GM12873 (cell line): Measurements from ENCODE around the gene VPS13D.

ENCODE experiments used
- CTCF ChIP-seq: IDR thresholded peaks from 2 replicates; pipeline ENCODE4 v1.5.1; 2012; ENCODE audit warnings: low read depth, mild to moderate bottlenecking, moderate library complexity, low read length, control low read depth; ENCODE audit not compliant: insufficient read depth; ENCODE audit errors: missing control alignments

The VPS13D gene

DNA sequence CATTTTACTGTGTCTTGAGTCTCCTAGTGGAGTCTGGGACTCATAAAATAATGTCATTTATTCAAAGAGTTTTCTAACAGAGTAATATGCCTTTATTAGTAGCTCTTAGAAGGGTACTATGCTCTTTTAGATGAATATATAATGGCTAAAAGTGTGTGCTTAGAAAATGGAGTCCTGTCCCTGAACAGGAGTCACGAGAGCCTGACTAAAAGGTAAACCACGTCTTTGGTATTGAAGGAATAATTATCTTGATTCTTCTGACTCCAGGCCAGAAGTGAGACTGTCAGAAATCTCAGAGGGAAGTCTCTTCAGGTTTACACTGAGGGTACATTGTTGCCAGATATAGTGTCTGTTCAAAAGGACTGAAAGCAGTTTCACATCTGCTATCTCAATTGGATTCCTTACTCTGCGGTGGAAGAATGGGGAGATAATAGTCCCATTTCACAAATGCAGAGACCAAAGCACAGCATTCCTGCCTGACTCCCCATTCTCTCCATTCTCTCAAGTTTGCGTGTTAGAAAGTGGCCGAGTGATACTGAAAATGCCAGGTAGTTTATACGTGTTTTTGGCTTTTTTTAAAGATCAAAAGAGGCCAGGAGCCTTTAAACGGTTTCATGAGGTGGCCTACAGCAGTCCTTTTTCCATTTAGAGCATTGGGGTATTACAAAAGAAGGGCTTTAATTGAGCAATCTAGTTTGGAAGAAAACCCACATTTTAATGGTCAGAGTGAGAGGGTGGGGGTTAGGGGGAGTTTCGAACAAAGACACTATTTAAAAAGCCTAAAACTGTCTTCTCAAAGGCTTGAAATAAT is 176.6 kb downstream of the VPS13D start:
- TF ChIP-seq CTCF, result no peak

DNA sequence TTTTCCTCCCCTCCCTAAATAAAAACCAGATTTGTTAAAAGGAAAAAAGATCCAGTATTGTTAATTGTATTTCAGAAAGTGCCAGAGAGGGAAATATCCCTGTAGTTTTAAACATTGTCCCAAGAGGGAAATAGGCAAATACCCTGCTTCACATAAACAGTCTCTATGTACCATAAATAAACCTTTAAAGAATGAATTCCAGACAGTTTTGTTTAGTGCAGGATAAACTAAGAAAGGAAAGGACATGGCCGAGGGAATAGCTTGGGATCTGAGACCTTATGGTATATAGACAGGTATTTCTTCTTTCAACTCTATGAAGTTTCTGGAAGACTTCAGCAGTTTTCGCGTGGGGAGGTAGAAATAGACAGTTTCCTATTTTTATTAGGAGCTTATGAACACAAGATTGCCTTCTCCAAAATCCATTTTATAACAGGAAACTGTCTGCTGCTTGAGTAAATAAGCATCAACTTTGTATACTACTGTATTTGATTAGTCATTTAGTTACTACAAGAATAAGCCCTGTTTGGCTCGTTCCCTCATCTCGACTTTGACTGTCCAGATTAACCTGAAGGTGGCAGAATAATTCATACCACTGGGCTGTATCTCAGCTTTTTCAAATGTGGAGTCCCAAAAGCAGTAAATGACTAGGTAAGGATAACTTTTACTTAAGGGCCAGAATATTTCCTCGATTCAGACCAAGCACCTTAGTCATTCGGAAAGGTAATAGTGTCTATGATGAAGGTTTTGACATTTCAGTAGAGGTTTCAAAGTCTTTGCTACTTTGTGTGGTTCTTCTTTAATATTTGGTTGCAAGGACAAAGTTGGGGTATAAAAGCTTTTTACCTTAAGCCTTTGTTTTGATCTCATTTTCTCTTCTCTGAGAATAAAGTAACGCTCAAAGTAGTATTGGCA is 177.5 kb downstream of the VPS13D start:
- peak; percentile 19 for TF ChIP-seq CTCF

- no peak for TF ChIP-seq CTCF
Measured at GRCh38 chr1:12407962-12408454, 178.2 kb downstream of the VPS13D start.

DNA sequence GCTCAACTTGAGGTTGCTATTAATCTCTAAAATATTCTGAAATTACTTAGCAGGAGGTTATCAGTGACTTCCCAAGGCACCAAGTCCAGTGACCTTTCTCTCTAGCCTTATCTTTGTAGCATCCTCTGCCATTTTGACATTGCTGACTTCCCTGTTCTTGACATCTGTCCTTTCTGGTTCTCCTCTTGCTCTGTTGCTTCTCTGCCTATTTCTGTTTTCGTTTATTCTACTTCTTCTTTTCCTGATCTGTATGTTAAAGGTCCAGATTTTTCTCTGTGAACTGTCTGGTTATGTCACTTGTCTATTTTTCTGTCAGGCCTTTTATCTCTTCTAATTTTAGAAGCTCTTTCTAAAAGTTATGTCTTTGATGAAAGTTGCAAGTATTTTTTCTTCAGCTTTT is 178.8 kb downstream of the VPS13D start:
- TF ChIP-seq CTCF, result no peak

DNA sequence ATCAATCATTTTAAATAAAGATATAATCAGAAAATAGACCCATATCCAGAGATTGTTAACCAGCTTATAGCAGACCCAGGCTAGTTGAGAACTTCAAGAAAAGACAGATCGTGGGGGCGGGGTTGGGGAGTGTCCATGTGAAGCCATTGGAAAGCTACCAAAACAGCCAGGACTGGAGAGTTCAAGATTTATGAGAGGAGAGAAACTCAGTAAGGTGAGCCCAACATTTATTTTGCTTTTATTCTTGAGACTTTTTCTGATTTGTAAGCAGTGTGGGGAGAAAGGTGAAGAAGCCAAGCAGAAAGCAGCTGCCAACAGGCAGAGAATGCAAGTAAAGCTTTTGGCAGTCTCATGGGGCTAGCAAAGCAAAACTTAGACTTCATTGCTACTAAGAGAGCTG is 179.9 kb downstream of the VPS13D start:
- TF ChIP-seq CTCF, result no peak

- no peak for TF ChIP-seq CTCF
Measured at GRCh38 chr1:12410351-12410750, 180.5 kb downstream of the VPS13D start.

DNA sequence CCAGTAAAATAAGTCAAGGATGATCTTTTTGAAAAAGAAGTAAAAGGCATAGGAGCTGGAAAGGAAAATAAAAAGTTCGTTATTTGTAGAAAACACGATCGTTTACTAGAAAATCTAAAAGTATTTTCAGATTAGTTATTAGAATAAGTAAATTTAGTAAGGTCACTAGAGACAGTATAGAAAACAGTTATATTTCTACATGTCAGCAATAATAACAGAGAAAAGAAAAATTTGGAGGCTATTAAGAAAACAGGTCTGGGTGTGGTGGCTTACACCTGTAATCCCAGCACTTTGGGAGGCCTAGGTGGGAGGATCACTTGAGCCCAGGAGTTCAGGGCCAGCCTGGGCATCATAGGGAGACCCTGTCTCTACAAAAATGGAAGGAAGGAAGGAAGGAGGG is 181.3 kb downstream of the VPS13D start:
- no peak for TF ChIP-seq CTCF
